ENCODE measurements around the gene ATP9B.
"Not testable (repeated sequence)": the region's sequence is repeated elsewhere in the genome, so short reads cannot be mapped to it uniquely, and the experiment has no call there.

The ATP9B gene

GRCh38 chr18:79242246-79242645 is 173.1 kb downstream of the ATP9B start:
- Mint-ChIP-seq H3K27ac (no peak overlapping the region), H3K4me3 (no peak overlapping the region), H3K4me1 (peaks cover 12% of the 10 kb centered on the region), H3K27me3 (no peaks in the 10 kb centered on the region), H3K36me3 (no peaks in the 10 kb centered on the region), H3K9me3 (no peaks in the 10 kb centered on the region)
- CTCF ChIA-PET, result interaction anchor here (1.1 kb wide), 1 partner anchor 257 kb away, joined by 3 read pairs; no protein-coding TSS in a partner anchor
- no peak for DNase-seq

DNA sequence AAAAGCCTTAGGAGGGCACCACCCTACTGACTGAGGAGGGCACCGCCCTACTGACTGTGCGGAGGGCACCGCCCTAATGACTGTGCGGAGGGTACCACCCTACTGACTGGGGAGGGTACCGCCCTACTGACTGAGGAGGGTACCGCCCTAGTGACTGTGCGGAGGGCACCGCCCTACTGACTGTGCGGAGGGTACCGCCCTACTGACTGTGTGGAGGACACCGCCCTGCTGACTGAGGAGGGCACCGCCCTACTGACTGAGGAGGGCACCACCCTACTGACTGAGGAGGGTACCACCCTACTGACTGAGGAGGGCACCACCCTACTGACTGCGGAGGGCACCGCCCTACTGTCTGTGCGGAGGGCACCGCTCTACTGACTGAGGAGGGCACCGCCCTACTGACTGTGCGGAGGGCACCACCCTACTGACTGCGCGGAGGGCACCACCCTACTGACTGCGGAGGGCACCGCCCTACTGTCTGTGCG is 176.4 kb downstream of the ATP9B start:
- Mint-ChIP-seq H3K27me3 (no peaks in the 10 kb centered on the region), H3K27ac (peak overlapping the region; percentile 42), H3K9me3 (no peaks in the 10 kb centered on the region), H3K4me3 (no peak overlapping the region), H3K4me1 (peaks cover 12% of the 10 kb centered on the region), H3K36me3 (no peaks in the 10 kb centered on the region)
- CTCF ChIA-PET, result interaction anchor here (0.9 kb wide), 1 partner anchor 273 kb away, joined by 3 read pairs; no protein-coding TSS in a partner anchor
- DNase-seq, result no peak

DNA sequence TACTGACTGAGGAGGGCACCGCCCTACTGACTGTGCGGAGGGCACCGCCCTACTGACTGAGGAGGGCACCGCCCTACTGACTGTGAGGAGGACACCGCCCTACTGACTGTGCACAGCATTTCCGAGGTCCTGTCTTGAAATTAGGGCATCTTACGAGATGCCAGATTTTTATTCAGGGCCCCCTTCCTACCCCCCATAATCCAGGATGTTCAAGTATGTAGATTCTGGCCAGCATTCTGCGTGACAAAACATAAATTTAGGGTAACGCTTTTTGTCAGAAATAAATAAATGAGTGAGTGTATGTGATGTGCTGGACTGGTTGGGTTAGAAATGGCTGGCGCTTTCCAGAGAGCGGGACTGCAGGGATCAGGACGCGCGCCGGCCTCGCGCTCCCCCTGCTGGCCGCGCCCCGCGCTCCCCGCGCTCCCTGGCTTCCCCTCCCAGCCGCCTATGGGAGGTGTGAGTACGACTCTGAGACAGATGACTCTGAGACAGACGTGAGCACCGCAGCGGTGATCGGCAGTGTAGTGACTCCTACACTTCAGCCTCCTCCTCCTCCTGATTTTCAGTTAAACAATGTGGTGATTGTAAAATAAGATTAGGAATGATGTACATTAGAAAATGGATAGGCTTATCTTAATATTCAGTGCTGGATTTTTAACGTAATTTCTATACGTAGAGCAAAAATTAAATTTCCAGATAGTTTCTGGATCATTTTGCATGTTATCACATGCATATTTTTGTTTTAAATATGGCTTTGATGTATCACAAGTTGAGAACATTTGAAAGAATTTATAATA is 177.3 kb downstream of the ATP9B start:
- peak overlapping the region; percentile 55 for H3K27ac Mint-ChIP-seq
- H3K4me1 Mint-ChIP-seq, result peaks cover 12% of the 10 kb centered on the region
- H3K4me3 Mint-ChIP-seq, result no peak overlapping the region
- no peaks in the 10 kb centered on the region for H3K9me3 Mint-ChIP-seq
- H3K36me3 Mint-ChIP-seq, result no peaks in the 10 kb centered on the region
- DNase-seq, result peak; percentile 69
- CTCF ChIA-PET, result no interaction called here
- H3K27me3 Mint-ChIP-seq, result no peaks in the 10 kb centered on the region

- CTCF ChIA-PET, result interaction anchor here (1.1 kb wide), 1 partner anchor 26 kb away, joined by 3 read pairs; no protein-coding TSS in a partner anchor
- H3K4me1 Mint-ChIP-seq, result peaks cover 12% of the 10 kb centered on the region
- DNase-seq, result no peak
- no peak overlapping the region for H3K4me3 Mint-ChIP-seq
- H3K36me3 Mint-ChIP-seq, result no peaks in the 10 kb centered on the region
- H3K9me3 Mint-ChIP-seq, result no peaks in the 10 kb centered on the region
- H3K27ac Mint-ChIP-seq, result no peak overlapping the region
- H3K27me3 Mint-ChIP-seq, result no peaks in the 10 kb centered on the region
Measured at GRCh38 chr18:79248495-79249060, 179.4 kb downstream of the ATP9B start.

DNA sequence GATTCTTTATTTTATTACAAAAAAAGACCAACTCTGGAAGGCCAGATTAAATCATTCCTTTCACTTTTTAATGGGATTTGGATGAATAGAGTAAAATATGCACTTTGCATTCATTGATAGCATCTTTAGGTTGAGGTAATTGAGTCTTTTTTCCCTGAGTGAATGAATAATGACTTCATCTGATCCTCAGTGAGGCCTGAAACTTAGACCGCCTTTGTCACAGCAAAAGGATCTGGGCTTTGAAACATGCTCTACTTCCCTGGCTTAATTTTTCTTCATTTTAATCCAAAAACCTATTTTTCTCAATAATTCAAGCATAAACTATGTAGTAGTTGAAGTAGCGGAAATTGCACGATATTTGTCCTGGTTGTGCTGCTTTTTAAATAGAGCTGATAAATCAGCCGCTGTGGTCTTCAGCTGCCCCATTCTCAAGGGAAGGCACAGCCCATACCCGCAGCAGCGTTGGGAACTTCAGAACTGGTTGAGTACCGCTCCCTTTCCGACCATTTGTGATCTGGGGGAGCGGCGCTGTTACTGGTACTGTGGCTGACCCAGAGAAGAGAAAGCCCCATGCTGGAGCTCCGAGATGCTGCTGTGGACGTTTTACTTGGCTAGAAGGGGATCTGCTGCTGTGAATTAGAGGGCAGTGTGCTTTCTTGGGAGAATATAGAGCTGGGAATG is 181.2 kb downstream of the ATP9B start:
- Mint-ChIP-seq H3K9me3 (no peaks in the 10 kb centered on the region), H3K27ac (no peak overlapping the region), H3K36me3 (peaks cover 2% of the 10 kb centered on the region), H3K4me3 (no peak overlapping the region), H3K27me3 (no peaks in the 10 kb centered on the region), H3K4me1 (peaks cover 8% of the 10 kb centered on the region)
- CTCF ChIA-PET, result interaction anchor here (1.3 kb wide), 1 partner anchor 374 kb away, joined by 3 read pairs; no protein-coding TSS in a partner anchor
- DNase-seq, result no peak

DNA sequence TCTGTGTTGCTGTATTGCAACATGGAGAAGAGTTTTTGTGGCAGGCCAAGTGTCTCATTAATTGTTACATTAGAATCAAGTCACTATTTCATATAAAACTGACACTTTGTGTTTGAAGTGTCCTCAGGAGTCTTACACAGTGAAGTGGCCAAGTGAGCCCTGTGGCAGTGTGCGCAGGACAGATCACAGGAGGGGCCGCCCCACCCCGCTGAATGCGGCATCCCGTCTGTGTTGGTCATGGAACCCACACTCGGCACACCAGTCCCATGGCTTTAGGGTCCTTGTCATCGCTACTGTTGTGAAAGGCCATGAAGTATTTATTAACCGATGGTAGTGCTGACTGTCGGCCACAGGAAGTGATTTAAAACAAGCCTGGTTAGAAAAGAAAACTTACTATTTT is 181.8 kb downstream of the ATP9B start:
- Mint-ChIP-seq H3K27ac (no peak overlapping the region), H3K36me3 (peaks cover 2% of the 10 kb centered on the region), H3K4me3 (no peak overlapping the region), H3K9me3 (no peaks in the 10 kb centered on the region), H3K4me1 (peaks cover 6% of the 10 kb centered on the region), H3K27me3 (no peaks in the 10 kb centered on the region)
- CTCF ChIA-PET, result interaction anchor here (1.3 kb wide), 1 partner anchor 375 kb away, joined by 3 read pairs; no protein-coding TSS in a partner anchor
- DNase-seq, result no peak

GRCh38 chr18:79252904-79253633 is 183.9 kb downstream of the ATP9B start:
- Mint-ChIP-seq H3K4me3 (no peak overlapping the region), H3K36me3 (peaks cover 2% of the 10 kb centered on the region), H3K4me1 (no peaks in the 10 kb centered on the region), H3K9me3 (no peaks in the 10 kb centered on the region), H3K27me3 (no peaks in the 10 kb centered on the region), H3K27ac (no peak overlapping the region)
- DNase-seq, result no peak
- CTCF ChIA-PET, result no interaction called here

DNA sequence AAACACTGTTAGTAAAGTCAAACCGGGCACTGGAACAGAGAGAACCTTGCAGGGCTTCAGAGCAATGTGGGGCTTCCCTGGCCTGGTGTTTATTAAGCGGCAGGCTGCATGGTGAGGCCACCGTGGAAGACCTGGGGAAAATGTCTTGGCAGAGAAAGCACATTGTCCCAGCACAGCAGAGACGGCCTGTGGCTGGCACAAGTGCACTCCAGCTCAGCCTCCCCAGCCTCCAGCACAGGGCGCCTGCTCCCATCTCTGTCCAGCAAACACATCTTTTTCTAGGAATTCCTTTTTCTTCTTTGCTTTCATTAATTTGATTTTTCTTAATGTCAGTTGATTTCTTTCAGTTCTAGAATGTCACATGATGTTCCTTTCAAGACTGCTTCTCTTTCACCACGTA is 188.3 kb downstream of the ATP9B start:
- no peak overlapping the region for H3K27ac Mint-ChIP-seq
- no peak for DNase-seq
- no peaks in the 10 kb centered on the region for H3K4me1 Mint-ChIP-seq
- no peaks in the 10 kb centered on the region for H3K9me3 Mint-ChIP-seq
- H3K4me3 Mint-ChIP-seq, result no peak overlapping the region
- CTCF ChIA-PET, result no interaction called here
- H3K36me3 Mint-ChIP-seq, result peaks cover 9% of the 10 kb centered on the region
- H3K27me3 Mint-ChIP-seq, result no peaks in the 10 kb centered on the region

GRCh38 chr18:79258447-79258846 is 189.3 kb downstream of the ATP9B start:
- H3K36me3 Mint-ChIP-seq, result peaks cover 10% of the 10 kb centered on the region
- no peaks in the 10 kb centered on the region for H3K27me3 Mint-ChIP-seq
- no peaks in the 10 kb centered on the region for H3K9me3 Mint-ChIP-seq
- no peak overlapping the region for H3K27ac Mint-ChIP-seq
- no peak overlapping the region for H3K4me3 Mint-ChIP-seq
- no peak for DNase-seq
- H3K4me1 Mint-ChIP-seq, result no peaks in the 10 kb centered on the region
- CTCF ChIA-PET, result no interaction called here

DNA sequence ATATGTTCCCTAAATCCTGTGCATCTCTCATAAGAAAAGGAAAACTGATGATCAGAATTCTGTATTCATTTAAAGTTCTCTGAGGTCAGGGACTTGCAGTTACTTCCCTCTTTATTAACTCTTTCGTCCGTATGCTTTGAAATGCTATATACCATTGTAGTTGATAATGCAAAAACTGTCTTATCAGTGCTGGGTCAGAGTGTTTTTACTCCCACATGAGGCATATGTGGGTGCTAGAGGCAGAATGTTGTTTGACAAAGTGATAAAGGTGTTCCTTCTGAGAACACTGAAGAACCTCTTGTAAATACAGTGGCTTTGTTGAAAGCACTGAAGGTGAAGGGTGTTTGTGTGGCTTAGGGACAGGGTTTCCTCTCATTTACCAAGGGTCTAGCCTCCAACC is 190.0 kb downstream of the ATP9B start:
- CTCF ChIA-PET, result no interaction called here
- no peaks in the 10 kb centered on the region for H3K27me3 Mint-ChIP-seq
- H3K36me3 Mint-ChIP-seq, result peaks cover 12% of the 10 kb centered on the region
- H3K9me3 Mint-ChIP-seq, result no peaks in the 10 kb centered on the region
- H3K4me1 Mint-ChIP-seq, result no peaks in the 10 kb centered on the region
- H3K27ac Mint-ChIP-seq, result no peak overlapping the region
- H3K4me3 Mint-ChIP-seq, result no peak overlapping the region
- DNase-seq, result no peak

- Mint-ChIP-seq H3K36me3 (peaks cover 14% of the 10 kb centered on the region), H3K27me3 (no peaks in the 10 kb centered on the region)
- CTCF ChIA-PET, result no interaction called here
Measured at GRCh38 chr18:79260023-79260422, 190.8 kb downstream of the ATP9B start.

GRCh38 chr18:79260510-79260909 is 191.3 kb downstream of the ATP9B start:
- H3K27ac Mint-ChIP-seq, result no peak overlapping the region
- DNase-seq, result no peak
- peaks cover 18% of the 10 kb centered on the region for H3K36me3 Mint-ChIP-seq
- H3K27me3 Mint-ChIP-seq, result no peaks in the 10 kb centered on the region
- no peaks in the 10 kb centered on the region for H3K4me1 Mint-ChIP-seq
- H3K9me3 Mint-ChIP-seq, result peaks cover 9% of the 10 kb centered on the region
- CTCF ChIA-PET, result no interaction called here
- H3K4me3 Mint-ChIP-seq, result no peak overlapping the region

More at GRCh38 chr18:79260023-79260422, 190.8 kb downstream of the ATP9B start:
- H3K27ac Mint-ChIP-seq, result no peak overlapping the region
- H3K4me1 Mint-ChIP-seq, result no peaks in the 10 kb centered on the region
- no peak overlapping the region for H3K4me3 Mint-ChIP-seq
- peaks cover 4% of the 10 kb centered on the region for H3K9me3 Mint-ChIP-seq
- no peak for DNase-seq

GRCh38 chr18:79265068-79265467 is 195.9 kb downstream of the ATP9B start:
- CTCF ChIA-PET, H3K4me3 Mint-ChIP-seq, H3K27me3 Mint-ChIP-seq, DNase-seq, H3K27ac Mint-ChIP-seq, H3K4me1 Mint-ChIP-seq: not testable (repeated sequence)
- peaks cover 12% of the 10 kb centered on the region for H3K9me3 Mint-ChIP-seq
- H3K36me3 Mint-ChIP-seq, result peaks cover 20% of the 10 kb centered on the region

DNA sequence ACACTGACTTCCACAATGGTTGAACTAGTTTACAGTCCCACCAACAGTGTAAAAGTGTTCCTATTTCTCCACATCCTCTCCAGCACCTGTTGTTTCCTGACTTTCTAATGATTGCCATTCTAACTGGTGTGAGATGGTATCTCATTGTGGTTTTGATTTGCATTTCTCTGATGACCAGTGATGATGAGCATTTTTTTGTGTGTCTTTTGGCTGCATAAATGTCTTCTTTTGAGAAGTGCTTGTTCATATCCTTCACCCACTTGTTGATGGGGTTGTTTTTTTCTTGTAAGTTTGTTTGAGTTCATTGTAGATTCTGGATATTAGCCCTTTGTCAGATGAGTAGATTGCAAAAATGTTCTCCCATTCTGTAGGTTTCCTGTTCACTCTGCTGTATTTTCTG is 202.6 kb downstream of the ATP9B start:
- H3K4me3 Mint-ChIP-seq, H3K27me3 Mint-ChIP-seq, CTCF ChIA-PET, H3K36me3 Mint-ChIP-seq, H3K27ac Mint-ChIP-seq, H3K9me3 Mint-ChIP-seq, DNase-seq: not testable (repeated sequence)
- peaks cover 11% of the 10 kb centered on the region for H3K4me1 Mint-ChIP-seq
